WTC11 (cell line): Measurements from ENCODE around the gene EIF2S1. TPM values are rescaled to one million over a fixed set of nuclear protein-coding genes. Genes with fewer than 3 reads are reported as not detected.

Source experiments
- ATAC-seq: fragments of 200-7000 bp; cut with Tn5 transposase; 2 replicates; pipeline ENCODE4 v1.10.0; 2021; ENCODE audit warnings: mild to moderate bottlenecking, moderate library complexity
- CTCF ChIA-PET: fragments of 300-600 bp; sonication (Branson Sonifier 250); formaldehyde crosslinking; loops from one replicate; lab custom pipeline; 2021; ENCODE audit warnings: antibody characterized with exemption; lab: Charles Lee
- POLR2A ChIA-PET: fragments of 350-600 bp; sonication (Branson Sonifier 250); formaldehyde crosslinking; loops from one replicate; lab custom pipeline; 2021; ENCODE audit warnings: antibody characterized with exemption; lab: Charles Lee
- DNase-seq: peaks from one replicate; pipeline ENCODE4 v3.0.0; 2021; ENCODE audit warnings: low spot score
- H3K27ac Mint-ChIP-seq: 2 replicates; pipeline ENCODE4 v1.8.0; 2021; ENCODE audit warnings: mixed read lengths
- H3K27me3 Mint-ChIP-seq: 2 replicates; pipeline ENCODE4 v1.8.0; 2021; ENCODE audit warnings: low read depth, mild to moderate bottlenecking, moderate library complexity, mixed read lengths
- H3K36me3 Mint-ChIP-seq: 2 replicates; pipeline ENCODE4 v1.8.0; 2021; ENCODE audit warnings: mixed read lengths
- H3K4me1 Mint-ChIP-seq: 2 replicates; pipeline ENCODE4 v1.8.0; 2022; ENCODE audit warnings: mixed read lengths
- H3K4me3 Mint-ChIP-seq: 2 replicates; pipeline ENCODE4 v1.8.0; 2021; ENCODE audit warnings: mild to moderate bottlenecking, moderate library complexity, mixed read lengths
- H3K9me3 Mint-ChIP-seq: 2 replicates; pipeline ENCODE4 v1.8.0; 2021; ENCODE audit warnings: mixed read lengths
- GTF2I ChIP-seq: fragments of 250-450 bp; sonication (Bioruptor Pico); conservative IDR thresholded peaks from 2 replicates; pipeline ENCODE4 v1.4.0; 2021; ENCODE audit warnings: mild to moderate bottlenecking
- HMGXB4 ChIP-seq: sonication (generic); formaldehyde crosslinking; IDR thresholded peaks from 2 replicates; pipeline ENCODE4 v1.8.1; 2023; ENCODE audit warnings: mild to moderate bottlenecking, moderate library complexity, missing genetic modification reagents
- IRF1 ChIP-seq: sonication (generic); formaldehyde crosslinking; IDR thresholded peaks from 2 replicates; pipeline ENCODE4 v1.8.0; 2023; ENCODE audit warnings: missing genetic modification reagents
- MAX ChIP-seq: sonication (generic); formaldehyde crosslinking; IDR thresholded peaks from 2 replicates; pipeline ENCODE4 v1.8.0; 2022; ENCODE audit warnings: mild to moderate bottlenecking, missing genetic modification reagents
- OVOL2 ChIP-seq: fragments of 250-450 bp; sonication (Bioruptor Pico); IDR thresholded peaks from 2 replicates; pipeline ENCODE4 v1.9.0; 2021; ENCODE audit warnings: mild to moderate bottlenecking, borderline replicate concordance
- RORB ChIP-seq: fragments of 250-450 bp; sonication (Bioruptor Pico); IDR thresholded peaks from 2 replicates; pipeline ENCODE4 v1.9.0; 2021; ENCODE audit warnings: mild to moderate bottlenecking
- SMAD3 ChIP-seq: sonication (generic); formaldehyde crosslinking; IDR thresholded peaks from 2 replicates; pipeline ENCODE4 v1.8.0; 2022; ENCODE audit warnings: missing genetic modification reagents, mild to moderate bottlenecking, borderline replicate concordance
- TCF7 ChIP-seq: sonication (generic); formaldehyde crosslinking; IDR thresholded peaks from 2 replicates; pipeline ENCODE4 v1.8.0; 2022; ENCODE audit warnings: mild to moderate bottlenecking, low read depth, missing genetic modification reagents, moderate library complexity
- ZBTB21 ChIP-seq: sonication (generic); formaldehyde crosslinking; IDR thresholded peaks from 2 replicates; pipeline ENCODE4 v1.8.1; 2023; ENCODE audit warnings: mild to moderate bottlenecking, missing genetic modification reagents, borderline replicate concordance
- ZNF317 ChIP-seq: sonication (generic); formaldehyde crosslinking; IDR thresholded peaks from 2 replicates; pipeline ENCODE4 v1.8.1; 2023; ENCODE audit warnings: low read depth, mild to moderate bottlenecking, moderate library complexity, missing genetic modification reagents, borderline replicate concordance
- ZNF396 ChIP-seq: fragments of 250-450 bp; sonication (Bioruptor Pico); IDR thresholded peaks from 2 replicates; pipeline ENCODE4 v1.8.0; 2021; ENCODE audit warnings: mild to moderate bottlenecking, moderate library complexity, borderline replicate concordance
- total RNA-seq: library from RNA; stranded (reverse); gene quantifications from 3 replicates; pipeline ENCODE4 v1.2.3, GENCODE V29; 2021
- TF ChIP-seq, protein P1 (sequence below): sonication (generic); formaldehyde crosslinking; IDR thresholded peaks from 2 replicates; pipeline ENCODE4 v1.8.0; 2022; ENCODE audit warnings: mild to moderate bottlenecking, missing genetic modification reagents
- TF ChIP-seq, protein P2 (sequence below): fragments of 200-600 bp; IDR thresholded peaks from 2 replicates; pipeline ENCODE4 v1.8.0; 2022; ENCODE audit warnings: antibody characterized with exemption
- TF ChIP-seq, protein P3 (sequence below): sonication (generic); formaldehyde crosslinking; IDR thresholded peaks from 2 replicates; pipeline ENCODE4 v1.8.0; 2022; ENCODE audit warnings: mild to moderate bottlenecking, missing genetic modification reagents
- TF ChIP-seq, protein P4 (sequence below): sonication (generic); formaldehyde crosslinking; IDR thresholded peaks from 2 replicates; pipeline ENCODE4 v1.8.1; 2023; ENCODE audit warnings: mild to moderate bottlenecking, missing genetic modification reagents, moderate library complexity

Gene EIF2S1
- total RNA-seq, 1 experiment from 2014 or later, result 137 TPM

GRCh38 chr14:67420102-67420739, 60.1 kb downstream of the EIF2S1 start:
- no peak overlapping the region for H3K27ac Mint-ChIP-seq
- TF ChIP-seq TCF7 (CRISPR knock-in tag), result no peak
- no peak for TF ChIP-seq SMAD3 (CRISPR knock-in tag)
- TF ChIP-seq MAX (CRISPR knock-in tag), result 0 out of 2 replicates have a peak, but pooled peaks have one; percentile 18
- TF ChIP-seq, protein P1, sequence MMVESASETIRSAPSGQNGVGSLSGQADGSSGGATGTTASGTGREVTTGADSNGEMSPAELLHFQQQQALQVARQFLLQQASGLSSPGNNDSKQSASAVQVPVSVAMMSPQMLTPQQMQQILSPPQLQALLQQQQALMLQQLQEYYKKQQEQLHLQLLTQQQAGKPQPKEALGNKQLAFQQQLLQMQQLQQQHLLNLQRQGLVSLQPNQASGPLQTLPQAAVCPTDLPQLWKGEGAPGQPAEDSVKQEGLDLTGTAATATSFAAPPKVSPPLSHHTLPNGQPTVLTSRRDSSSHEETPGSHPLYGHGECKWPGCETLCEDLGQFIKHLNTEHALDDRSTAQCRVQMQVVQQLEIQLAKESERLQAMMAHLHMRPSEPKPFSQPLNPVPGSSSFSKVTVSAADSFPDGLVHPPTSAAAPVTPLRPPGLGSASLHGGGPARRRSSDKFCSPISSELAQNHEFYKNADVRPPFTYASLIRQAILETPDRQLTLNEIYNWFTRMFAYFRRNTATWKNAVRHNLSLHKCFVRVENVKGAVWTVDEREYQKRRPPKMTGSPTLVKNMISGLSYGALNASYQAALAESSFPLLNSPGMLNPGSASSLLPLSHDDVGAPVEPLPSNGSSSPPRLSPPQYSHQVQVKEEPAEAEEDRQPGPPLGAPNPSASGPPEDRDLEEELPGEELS (CRISPR knock-in tag), result no peak
- TF ChIP-seq ZBTB21 (CRISPR knock-in tag), result no peak
- TF ChIP-seq GTF2I (CRISPR knock-in tag), result no peak
- no peak for TF ChIP-seq HMGXB4 (CRISPR knock-in tag)
- TF ChIP-seq ZNF317, result peak; percentile 97
- TF ChIP-seq, protein P2, sequence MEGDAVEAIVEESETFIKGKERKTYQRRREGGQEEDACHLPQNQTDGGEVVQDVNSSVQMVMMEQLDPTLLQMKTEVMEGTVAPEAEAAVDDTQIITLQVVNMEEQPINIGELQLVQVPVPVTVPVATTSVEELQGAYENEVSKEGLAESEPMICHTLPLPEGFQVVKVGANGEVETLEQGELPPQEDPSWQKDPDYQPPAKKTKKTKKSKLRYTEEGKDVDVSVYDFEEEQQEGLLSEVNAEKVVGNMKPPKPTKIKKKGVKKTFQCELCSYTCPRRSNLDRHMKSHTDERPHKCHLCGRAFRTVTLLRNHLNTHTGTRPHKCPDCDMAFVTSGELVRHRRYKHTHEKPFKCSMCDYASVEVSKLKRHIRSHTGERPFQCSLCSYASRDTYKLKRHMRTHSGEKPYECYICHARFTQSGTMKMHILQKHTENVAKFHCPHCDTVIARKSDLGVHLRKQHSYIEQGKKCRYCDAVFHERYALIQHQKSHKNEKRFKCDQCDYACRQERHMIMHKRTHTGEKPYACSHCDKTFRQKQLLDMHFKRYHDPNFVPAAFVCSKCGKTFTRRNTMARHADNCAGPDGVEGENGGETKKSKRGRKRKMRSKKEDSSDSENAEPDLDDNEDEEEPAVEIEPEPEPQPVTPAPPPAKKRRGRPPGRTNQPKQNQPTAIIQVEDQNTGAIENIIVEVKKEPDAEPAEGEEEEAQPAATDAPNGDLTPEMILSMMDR, result peak; percentile 62; the same call in 1 of the 2 replicates
- TF ChIP-seq, protein P3, sequence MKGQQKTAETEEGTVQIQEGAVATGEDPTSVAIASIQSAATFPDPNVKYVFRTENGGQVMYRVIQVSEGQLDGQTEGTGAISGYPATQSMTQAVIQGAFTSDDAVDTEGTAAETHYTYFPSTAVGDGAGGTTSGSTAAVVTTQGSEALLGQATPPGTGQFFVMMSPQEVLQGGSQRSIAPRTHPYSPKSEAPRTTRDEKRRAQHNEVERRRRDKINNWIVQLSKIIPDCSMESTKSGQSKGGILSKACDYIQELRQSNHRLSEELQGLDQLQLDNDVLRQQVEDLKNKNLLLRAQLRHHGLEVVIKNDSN (CRISPR knock-in tag), result no peak
- no peak for TF ChIP-seq ZNF396 (CRISPR knock-in tag)
- no peaks in the 10 kb centered on the region for H3K36me3 Mint-ChIP-seq
- DNase-seq (peak; percentile 85), ATAC-seq (peak; percentile 93)
- no peaks in the 10 kb centered on the region for H3K9me3 Mint-ChIP-seq
- CTCF ChIA-PET, result interaction anchor here (0.6 to 3.5 kb wide), 47 partner anchors 8 to 289 kb away, joined by 3 to 30 read pairs (median 4); partner anchors contain the start of genes ARG2, ATP6V1D, PIGH and PLEK2
- H3K27me3 Mint-ChIP-seq, result no peaks in the 10 kb centered on the region; the same call in 1 of the 2 replicates
- H3K4me3 Mint-ChIP-seq, result no peak overlapping the region
- POLR2A ChIA-PET, result interaction anchor here (1.0 kb wide), 1 partner anchor 180 kb away, joined by 3 read pairs; the partner anchor contains the start of gene PIGH
- no peaks in the 10 kb centered on the region for H3K4me1 Mint-ChIP-seq

DNA sequence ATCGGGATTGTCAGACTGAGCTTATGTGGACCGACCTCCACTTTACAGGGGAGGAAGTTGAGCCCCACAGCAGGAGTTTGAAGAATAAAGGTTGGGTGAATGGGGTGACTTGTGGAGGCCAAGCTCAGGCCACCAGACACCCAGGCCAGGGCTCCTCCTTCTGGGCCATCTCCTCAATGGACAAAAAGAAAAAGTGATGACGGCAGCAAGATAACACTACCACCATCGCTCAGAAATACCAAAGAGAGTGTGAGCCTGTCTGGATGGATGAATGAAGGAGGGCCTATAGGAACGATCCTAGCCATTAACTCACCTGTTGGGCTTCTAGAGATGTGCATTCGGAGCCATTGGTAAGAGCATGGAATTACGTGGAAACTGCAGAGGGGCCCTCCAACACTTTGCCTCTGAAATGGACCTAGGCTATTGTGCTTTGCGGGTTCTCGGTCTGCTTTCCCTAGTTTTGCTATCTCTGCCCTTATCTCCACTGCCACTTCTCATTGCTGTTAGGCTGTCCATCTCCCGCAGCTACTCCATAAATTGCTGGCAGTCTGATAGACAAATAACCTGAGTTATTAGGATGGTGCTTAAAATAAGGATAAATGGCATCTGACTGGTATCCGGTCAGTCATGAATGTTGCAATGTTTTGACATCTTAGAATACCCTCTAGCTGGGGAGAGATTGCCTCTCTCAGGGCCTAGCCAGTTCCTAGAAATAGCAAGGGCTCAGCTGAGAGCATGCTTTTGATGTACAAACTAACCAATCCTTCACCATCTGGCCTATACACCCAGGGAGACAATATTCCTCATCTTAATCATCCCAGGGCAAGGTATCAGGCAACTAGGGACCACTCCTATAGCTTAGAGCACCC, 61.5 kb downstream of the EIF2S1 start:
- DNase-seq (no peak), ATAC-seq (no peak)
- ChIA-PET CTCF (interaction anchor here (1.6 to 3.5 kb wide), 6 partner anchors 7 to 282 kb away, joined by 10 to 30 read pairs (median 16); partner anchors contain the start of genes ARG2 and PIGH), POLR2A (interaction anchor here (0.5 kb wide), 1 partner anchor 211 kb away, joined by 6 read pairs; no protein-coding TSS in a partner anchor)
- Mint-ChIP-seq H3K4me3 (no peak overlapping the region), H3K9me3 (no peaks in the 10 kb centered on the region), H3K4me1 (no peaks in the 10 kb centered on the region), H3K27ac (no peak overlapping the region), H3K27me3 (no peaks in the 10 kb centered on the region; the same call in 1 of the 2 replicates), H3K36me3 (no peaks in the 10 kb centered on the region)
- TF ChIP-seq, protein P4, sequence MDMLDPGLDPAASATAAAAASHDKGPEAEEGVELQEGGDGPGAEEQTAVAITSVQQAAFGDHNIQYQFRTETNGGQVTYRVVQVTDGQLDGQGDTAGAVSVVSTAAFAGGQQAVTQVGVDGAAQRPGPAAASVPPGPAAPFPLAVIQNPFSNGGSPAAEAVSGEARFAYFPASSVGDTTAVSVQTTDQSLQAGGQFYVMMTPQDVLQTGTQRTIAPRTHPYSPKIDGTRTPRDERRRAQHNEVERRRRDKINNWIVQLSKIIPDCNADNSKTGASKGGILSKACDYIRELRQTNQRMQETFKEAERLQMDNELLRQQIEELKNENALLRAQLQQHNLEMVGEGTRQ (CRISPR knock-in tag), result no peak
- TF ChIP-seq RORB (CRISPR knock-in tag), result no peak
- TF ChIP-seq IRF1 (CRISPR knock-in tag), result no peak
- TF ChIP-seq OVOL2, result no peak
